GM21576 (cell line): Measurements from ENCODE around the gene AK2.
"Not testable (repeated sequence)": the region's sequence is repeated elsewhere in the genome, so short reads cannot be mapped to it uniquely, and the experiment has no call there.

Experiments
- ATAC-seq: cut with Tn5 transposase; IDR thresholded peaks from one replicate; pipeline ENCODE4 v1.9.1; 2021; ENCODE audit warnings: mild to moderate bottlenecking, moderate library complexity; ENCODE audit not compliant: unreplicated experiment

AK2 gene

DNA sequence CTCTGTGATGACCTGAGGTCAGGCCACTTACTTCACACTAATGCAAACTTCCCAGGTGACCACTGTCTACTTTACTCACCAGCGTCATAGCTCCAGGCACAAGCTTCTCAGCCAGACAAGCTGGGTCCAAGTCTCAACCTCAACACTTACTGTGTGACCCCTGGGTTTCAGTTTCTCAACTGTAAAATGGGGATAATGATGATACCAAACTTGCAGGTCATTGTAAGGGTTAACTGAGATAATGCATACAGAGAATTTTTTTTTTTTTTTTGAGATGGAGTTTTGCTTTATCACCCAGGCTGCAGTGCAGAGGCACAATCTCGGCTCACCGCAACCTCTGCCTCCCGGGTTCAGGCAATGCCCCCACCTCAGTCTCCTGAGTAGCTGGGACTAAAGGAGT lies 34.7 kb downstream of the AK2 start:
- no peak for ATAC-seq

GRCh38 chr1:33001282-33001681 lies 35.4 kb downstream of the AK2 start:
- no peak for ATAC-seq

DNA sequence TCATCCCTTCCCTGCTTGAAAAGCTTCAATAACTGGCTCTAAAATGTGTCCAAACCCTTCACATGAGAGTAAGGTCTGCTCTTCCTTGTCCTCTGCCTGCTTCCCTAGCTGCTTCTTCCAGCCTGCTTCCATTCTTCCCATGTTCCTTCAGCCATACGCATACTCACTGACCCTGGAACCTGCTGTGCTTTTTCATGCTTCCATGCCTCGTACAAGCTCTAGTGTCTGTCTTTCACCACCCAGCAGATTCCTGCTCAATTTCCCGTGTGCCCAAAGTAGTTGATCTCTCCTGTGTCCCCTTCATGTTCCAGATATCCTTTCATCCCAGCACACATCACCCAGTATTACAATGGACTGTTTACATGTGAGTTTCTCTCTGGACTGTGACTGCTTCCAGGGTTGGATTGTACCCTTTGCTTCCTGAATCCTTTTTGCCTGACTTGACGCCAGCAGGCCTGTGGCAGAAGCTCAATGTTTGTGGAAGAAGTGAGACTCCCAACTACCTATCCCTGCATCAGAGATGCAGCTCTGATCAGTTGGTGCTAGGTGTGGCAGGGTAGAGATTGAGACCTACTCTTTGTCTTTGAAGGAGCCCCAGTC lies 36.2 kb downstream of the AK2 start:
- ATAC-seq, result no peak

GRCh38 chr1:32998997-32999396 lies 37.7 kb downstream of the AK2 start:
- no peak for ATAC-seq

- ATAC-seq, result no peak
These were observed 38.6 kb downstream of the AK2 start for GRCh38 chr1:32998064-32998463.

DNA sequence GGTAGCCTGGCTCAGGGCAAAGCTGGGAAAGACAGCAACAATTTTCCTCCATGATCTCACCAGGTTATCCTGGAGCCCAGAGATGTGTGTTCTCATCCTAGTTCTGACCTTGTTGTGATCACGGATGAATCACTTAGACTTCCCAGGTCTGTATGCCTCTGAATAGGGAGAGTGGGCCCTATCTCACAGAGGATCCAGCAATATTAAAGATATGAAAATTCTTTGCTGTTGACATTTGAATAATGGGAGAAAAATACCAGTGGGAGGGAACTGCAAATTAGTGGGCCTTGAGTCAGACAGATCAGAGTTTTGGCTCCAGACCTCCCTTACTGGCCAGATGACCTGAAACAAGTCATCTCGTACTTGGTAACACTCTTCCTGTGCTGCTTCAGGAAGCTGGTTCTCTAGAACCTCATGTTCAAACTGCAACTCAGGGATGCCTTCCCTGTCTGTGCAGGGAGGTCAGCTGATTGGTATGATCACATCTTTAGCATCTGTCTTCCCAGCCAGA lies 39.2 kb downstream of the AK2 start:
- ATAC-seq, result no peak

DNA sequence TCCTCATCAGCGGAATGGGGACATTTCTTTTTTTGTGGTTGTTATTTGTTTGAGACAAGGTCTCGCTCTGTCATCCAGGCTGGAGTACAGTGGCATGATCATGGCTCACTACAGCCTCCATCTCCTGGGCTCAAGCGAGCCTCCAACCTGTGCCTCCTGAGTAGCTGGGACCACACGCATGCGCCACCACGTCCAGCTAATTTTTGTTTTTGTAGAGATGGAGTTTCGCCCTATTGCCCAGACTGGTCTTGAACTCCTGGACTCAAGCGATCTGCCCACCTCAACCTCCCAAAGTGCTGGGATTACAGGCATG lies 43.4 kb downstream of the AK2 start:
- not testable (repeated sequence) for ATAC-seq

- peak; percentile 67 for ATAC-seq
These were observed 44.0 kb downstream of the AK2 start for GRCh38 chr1:32992489-32993323.

GRCh38 chr1:32991819-32992488 lies 44.7 kb downstream of the AK2 start:
- ATAC-seq, result peak; percentile 24

- ATAC-seq, result no peak
These were observed 45.3 kb downstream of the AK2 start for GRCh38 chr1:32991386-32991785.

- ATAC-seq, result no peak
These were observed 45.8 kb downstream of the AK2 start for GRCh38 chr1:32990887-32991286.

- ATAC-seq, result no peak
These were observed 47.3 kb downstream of the AK2 start for GRCh38 chr1:32989160-32990050.

GRCh38 chr1:32988665-32989064 lies 48.0 kb downstream of the AK2 start:
- no peak for ATAC-seq

- no peak for ATAC-seq
These were observed 51.5 kb downstream of the AK2 start for GRCh38 chr1:32985226-32985625.

GRCh38 chr1:32984455-32985171 lies 52.1 kb downstream of the AK2 start:
- ATAC-seq, result no peak

DNA sequence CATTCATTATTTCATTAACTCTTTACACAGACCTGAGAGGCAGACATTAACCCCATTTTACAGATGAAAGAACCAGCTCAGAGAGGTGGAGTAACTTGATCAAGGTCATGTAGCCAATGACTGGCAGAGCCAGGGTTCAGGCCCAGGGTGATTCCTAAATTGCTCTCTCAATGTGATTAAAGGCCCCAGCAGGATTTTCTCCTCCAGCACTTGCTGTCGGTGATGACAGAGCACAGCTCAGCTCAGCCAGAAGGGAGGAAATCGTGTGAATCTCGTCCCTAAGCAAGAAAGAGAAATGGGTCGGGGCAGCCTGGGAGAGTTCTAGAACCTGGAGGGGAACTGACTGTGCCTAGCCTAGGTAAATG lies 52.6 kb downstream of the AK2 start:
- no peak for ATAC-seq

- no peak for ATAC-seq
These were observed 53.7 kb downstream of the AK2 start for GRCh38 chr1:32983020-32983419.

DNA sequence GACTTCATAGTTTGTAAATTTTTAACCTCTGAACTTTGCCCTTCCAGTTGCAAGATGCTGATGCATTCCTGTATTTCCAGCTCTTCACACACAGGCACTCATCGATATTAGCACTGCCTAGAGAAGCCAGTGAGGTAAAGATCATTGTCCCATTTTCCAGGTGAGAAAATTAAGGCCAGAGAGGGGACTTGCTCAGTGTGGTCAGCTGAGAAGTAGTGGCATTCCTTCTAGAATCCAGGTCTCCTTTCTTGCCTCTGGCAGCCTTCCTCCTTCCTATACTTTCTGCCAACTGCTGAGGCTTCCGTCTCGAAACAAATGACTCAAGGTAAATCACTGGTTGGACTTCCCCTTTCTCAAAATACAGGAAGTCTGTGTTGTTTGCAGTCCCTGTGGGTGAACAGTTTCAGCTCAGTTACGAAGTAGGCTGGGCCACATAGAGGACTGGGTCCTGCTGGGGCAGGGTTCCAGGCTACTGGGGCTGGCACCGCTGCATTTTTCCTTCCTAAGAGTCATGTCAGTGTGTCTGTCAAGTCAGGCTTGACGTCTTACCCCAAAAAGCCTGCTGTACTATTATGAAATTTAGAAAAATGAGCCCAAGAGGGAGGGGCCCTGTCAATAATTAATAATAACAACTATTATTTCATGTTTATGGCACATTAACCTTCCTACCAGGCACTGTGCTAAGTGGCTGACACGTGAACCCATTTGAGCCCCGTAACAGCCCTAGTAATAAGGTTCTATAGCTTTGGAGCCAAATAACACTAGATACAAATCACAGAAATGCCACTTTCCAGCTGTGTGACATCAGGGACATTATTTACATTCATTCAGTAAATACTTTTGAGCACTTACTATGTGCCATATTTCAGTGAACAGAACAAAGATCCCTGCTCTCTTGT lies 55.4 kb downstream of the AK2 start:
- peak; percentile 92 for ATAC-seq

- no peak for ATAC-seq
These were observed 56.6 kb downstream of the AK2 start for GRCh38 chr1:32980080-32980479.
